GM21381 (cell line): Measurements from ENCODE around the gene TCIRG1.
"Not testable (repeated sequence)": the region's sequence is repeated elsewhere in the genome, so short reads cannot be mapped to it uniquely, and the experiment has no call there.

ENCODE experiments used
- ATAC-seq: cut with Tn5 transposase; IDR thresholded peaks from one replicate; pipeline ENCODE4 v1.9.1; 2021; ENCODE audit warnings: mild to moderate bottlenecking, moderate library complexity; ENCODE audit not compliant: unreplicated experiment

Gene TCIRG1

DNA sequence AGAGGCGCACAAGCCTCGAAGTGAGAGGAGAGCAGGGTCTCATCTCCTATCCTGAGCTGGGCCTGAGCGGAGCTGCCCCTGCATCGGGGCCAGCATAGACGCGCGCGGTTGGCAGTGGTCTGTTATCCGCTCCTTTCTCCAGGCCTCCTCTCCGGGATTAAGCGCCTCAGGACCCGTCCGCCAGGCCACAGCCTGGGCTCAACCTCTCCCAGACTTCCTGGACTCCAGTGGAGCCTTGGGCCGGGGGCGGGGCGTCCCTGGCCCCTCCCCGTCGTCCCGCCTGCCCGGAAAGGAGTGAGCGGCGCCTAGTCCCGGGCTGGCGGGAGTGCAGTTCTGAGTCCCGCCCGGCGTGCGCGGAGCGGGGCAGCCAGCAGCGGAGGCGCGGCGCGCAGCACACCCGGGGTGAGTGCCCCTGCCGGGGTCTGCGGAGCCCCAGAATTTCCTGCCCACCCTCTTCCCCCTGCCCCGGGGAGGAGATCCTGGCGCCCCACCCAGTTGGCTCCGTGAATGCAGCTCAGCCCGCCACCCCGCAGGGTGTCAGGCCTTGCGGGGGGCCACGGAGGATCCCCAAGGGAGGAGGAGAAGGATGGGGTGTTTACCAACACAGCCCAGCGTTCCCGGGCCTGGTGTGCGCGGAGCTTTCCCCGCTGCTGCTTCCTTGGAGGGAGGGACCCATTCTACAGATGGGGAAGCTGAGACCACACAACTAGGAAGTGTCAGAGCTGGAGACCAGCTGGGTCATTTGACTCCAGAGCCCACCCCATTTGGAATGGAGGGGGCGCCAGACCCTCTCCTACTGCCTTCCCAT lies at the start of gene TCIRG1:
TCIRG1 (plus strand) TSS at position 308 of the 808 bp plus-strand sequence. CDS start 2,247 bp downstream, outside the sequence.
- peak; percentile 44 for ATAC-seq

DNA sequence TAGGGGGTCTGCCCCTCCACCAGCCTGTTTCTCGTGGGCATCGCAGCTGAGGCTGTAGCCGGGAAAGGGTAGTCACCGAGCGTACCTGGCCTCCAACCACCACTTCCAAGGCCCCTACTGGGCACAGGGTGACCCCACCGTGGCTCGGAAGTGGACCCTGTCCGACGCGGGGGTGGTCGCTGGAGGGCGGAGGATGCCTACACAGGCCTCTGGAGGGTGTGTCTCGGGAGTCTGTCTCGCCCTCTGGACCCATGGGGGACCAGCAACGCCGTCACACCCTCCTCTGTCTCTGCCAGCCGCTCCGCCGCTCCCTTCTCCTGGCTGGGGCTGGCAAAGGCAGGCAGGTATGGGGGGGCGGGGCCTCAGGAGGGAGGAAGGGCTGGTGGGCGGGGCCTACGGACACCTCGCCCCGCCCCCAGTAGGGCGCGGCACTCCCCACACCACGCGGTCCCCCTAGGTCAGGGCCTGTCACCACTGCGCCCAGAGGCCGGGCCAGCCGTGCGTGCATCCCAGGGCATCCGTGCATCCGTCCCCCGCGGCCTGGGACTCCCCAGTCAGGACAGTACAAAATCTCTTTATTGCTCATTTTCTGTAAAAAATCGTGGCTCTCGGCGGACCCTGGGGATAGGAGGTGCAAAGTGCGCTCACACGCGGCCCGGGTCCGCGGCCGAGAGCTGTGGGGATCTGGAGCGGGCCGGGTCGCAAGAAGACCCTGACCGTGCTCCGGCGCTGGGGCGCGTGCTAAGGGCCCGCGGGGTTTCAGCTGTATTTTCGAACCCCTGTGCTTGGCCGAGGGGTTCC lies 48.1 kb upstream of the TCIRG1 start:
- not testable (repeated sequence) for ATAC-seq

- ATAC-seq: not testable (repeated sequence)
Observed at GRCh38 chr11:67991347-67992121, 47.3 kb upstream of the TCIRG1 start.

- not testable (repeated sequence) for ATAC-seq
Observed at GRCh38 chr11:67993821-67994220, 45.0 kb upstream of the TCIRG1 start.

DNA sequence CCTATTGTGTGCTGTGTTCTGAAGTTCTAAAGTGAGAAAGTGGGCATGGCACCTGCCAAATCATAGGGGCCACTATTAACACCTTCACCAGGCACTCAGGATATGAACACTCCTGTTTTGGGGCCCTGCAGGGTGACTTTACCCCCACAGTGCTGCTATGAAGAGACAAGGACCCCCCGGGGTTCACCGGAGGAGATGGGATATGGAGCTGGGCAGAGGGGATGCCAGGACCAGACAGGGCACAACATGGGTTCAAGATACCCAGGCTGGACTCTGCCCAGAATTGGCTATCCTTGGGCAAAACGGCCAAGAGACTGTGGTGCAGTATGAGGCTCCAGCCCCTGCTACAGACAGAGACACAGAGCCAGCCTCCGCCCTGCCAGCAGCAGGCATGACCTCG lies 44.4 kb upstream of the TCIRG1 start:
- not testable (repeated sequence) for ATAC-seq

DNA sequence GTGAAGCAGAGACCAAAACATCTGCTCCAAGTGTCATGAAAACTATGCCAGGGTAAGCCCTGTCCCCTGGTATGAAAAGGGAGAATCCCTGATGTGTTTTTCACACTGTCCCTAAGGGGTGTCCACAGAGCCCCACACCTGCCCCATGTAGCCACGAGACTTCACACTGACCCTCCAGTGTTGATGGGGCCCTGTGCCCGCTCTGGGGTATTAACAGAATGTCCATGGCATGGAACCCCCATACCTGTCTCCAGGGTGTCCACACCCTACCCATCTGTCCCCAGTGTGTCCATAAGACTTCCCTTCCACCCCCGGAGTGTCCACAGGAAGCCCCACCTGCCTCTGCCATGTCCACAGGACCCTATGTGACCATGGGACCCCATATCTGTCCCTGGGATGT lies 43.7 kb upstream of the TCIRG1 start:
- not testable (repeated sequence) for ATAC-seq

DNA sequence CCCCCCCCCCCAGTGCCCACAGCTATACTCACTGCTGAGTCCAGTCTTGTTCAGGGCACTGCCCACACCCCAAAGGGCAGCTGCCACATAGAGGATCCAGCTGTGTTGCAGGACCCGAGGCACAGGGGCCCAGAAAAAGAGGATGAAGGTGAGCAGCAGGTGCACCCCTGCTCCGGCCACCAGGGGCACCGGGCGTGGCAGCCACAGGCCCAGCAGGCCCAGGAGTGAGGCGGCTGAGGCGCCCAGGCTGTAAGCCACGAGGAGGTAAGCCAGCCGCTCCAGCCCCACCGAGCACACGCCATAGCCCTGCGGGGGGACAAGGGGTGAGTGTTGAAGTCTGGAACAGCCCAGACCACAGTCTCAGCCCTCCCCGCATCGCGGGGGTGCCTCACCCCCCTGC lies 43.2 kb upstream of the TCIRG1 start:
- ATAC-seq: not testable (repeated sequence)

DNA sequence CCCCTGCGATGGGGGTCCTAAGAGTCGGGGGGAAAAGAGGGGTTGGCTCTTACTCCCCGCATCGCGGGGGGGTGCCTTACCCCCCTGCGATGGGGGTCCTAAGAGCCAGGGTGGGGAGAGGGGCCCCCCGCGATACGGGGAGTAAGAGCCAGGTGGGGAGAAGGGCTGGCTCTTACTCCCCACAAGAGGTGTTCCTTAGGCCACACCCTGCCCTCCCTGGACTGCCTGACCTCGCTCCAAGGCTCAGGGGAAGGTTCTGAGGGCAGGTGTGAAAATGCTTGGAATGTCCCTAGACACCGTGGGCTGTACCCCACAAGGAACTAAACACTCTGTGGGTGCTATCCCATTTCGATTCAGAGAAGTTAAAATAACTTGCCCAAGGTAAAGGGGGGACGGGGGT lies 42.8 kb upstream of the TCIRG1 start:
- ATAC-seq: no peak

DNA sequence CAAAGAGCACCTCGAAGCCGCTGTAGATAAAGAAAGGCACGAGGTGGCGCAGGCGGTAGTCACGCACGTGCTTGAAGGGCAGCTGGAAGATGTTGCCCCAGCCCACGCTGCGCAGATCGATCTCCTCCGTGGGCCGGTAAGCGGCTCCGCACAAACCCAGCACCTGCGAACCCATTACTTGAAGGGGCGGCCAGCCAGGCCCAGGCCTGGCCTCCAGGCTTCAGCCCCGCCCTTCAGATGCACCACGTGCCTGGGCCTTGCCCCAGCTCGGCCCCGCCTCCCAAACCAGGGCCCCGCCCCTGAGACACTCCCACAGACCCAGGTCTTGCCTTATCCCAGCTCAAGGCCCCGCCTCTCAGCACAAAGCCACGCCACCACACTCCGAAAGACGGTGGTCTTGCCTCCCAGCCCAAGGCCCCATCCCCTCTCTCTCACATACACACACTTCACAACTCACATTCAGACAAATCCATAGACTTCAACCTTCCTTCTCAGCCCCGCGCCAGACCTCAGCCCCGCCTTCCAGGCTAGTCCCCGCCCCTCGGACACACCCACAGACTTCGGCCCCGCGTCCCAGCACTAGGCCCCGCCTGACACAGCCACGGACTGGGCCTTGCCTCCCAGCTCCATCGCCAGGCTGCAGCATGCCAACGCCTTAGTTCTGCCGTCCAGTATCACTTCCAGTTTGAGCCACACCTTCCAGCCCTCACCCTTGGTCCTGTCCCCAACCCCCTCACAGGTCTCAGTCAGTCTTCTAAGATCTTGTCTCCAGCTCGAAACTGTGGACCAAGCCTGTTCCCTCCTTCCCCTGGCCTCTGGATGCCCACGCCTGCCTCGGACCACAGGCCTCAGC lies 42.0 kb upstream of the TCIRG1 start:
- no peak for ATAC-seq

- no peak for ATAC-seq
Observed at GRCh38 chr11:67997475-67997921, 41.3 kb upstream of the TCIRG1 start.

DNA sequence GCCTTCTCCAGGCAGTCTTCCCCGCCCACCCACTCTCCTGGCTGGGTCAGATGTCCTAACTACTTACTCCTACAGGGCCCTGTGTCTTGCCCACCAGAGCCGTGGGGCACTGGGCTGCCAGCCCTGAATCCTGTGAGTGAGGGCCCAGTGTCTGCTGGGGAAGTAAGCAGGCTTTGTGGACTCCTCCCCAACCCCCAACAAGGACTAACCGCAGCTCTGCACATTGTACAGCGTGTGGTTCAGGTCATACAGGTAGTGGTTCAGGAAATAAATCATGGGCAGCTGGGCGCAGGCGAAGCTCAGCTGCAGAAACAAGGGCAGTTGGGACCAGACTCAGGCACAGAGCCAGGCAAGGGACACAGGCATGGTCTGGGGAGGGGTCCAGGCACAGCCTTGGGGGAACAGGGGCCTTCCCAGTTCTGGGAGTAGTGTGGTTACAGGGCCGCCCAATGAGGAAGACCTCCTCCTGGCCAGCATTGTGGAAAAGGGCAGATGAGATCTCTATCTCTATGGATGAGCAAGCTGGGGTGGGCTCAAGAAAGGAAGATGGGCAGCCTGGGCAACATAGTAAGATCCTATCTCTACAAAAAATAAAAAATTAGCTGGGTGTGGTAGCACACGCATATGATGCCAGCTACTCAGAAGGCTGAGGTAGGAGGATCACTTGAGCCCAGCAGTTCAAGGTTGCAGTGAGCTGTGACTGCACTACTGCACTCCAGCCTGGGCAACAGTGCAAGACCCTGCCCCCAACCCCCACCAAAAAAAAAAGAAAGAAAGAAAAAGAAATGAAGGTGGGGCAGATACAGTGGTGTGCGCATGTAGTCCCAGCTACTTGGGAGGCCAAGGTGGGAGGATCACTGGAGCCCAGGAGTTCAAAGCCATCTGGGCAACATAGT lies 40.4 kb upstream of the TCIRG1 start:
- ATAC-seq: no peak

- ATAC-seq: no peak
Observed at GRCh38 chr11:67999201-67999629, 39.6 kb upstream of the TCIRG1 start.

DNA sequence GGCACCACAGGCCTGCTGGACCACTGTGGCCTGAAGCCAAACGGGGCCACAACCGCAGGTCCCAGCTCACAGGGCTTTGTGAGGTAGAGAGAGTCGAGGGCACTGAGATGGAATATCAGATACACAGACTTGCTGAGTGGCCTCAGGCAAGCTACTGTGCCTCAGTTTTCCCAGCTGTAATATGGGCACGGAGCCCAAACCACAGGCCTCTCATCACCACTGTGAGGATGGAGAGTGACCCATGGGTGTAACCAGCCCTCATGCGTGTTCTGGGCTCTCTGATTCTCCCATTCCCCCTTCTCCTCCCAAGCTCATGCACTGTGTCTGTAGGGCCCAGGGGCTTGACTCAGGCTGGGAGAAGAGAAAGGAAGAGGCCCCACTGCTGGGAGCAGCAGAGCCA lies 39.1 kb upstream of the TCIRG1 start:
- no peak for ATAC-seq

DNA sequence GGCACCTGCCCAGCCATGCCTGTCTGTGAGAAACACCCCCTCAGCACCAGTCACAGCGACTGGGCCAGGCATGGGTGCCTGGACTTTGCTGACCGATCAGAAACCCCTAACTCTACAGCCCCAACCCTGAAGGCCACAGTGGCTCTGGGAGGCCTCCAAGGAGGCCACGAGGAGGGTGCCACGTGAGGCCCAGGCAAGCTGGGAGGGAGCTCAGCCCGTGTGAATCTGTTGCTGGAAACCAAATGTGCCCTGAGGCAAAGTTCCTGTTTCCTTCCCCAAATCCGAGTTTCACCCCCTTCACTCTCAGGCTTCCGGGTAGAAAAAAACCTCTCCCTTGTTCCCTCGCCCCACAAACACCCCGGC lies 36.3 kb upstream of the TCIRG1 start:
- ATAC-seq: peak; percentile 13

GRCh38 chr11:68002938-68003845 lies 35.6 kb upstream of the TCIRG1 start:
- ATAC-seq: peak; percentile 30

DNA sequence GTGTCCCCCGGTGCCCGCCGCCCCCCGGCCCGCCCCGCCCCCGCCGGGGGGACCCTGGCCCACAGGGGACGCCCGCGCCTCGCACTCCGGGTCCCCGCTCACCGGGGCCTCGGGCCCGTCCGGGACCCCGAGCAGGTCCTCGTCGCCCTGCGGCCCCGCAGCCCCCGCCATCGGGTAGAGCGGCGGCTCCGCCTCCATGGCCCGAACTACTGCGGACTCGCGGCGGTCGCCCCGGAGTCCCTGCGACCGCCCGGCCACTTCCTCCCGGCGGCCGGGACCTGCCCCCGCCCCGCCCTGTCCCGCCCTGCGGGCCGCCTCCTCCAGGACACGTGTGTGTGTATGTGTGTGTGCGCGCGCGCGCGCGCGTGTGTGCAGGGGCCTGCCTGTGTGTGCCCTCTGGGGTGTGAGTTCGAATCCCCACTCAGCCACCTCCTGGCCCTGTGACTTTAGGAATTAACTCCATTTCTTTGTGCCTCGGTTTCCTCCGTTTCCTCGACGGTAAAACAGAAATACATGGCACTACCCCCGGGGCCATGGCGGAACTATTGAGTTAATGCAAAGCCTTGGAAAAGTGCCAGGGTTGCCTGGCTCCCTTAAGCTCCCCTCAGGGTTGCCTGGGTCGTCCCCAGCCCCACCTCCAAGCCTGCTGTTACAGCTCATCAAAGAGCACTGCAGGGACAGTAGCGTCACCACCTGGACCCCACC lies 34.8 kb upstream of the TCIRG1 start, which contains the start of gene UNC93B1:
UNC93B1 (minus strand) TSS at position 252 of the 705 bp plus-strand sequence; CDS start at position 198, 54 bp downstream.
- peak; percentile 58 for ATAC-seq

DNA sequence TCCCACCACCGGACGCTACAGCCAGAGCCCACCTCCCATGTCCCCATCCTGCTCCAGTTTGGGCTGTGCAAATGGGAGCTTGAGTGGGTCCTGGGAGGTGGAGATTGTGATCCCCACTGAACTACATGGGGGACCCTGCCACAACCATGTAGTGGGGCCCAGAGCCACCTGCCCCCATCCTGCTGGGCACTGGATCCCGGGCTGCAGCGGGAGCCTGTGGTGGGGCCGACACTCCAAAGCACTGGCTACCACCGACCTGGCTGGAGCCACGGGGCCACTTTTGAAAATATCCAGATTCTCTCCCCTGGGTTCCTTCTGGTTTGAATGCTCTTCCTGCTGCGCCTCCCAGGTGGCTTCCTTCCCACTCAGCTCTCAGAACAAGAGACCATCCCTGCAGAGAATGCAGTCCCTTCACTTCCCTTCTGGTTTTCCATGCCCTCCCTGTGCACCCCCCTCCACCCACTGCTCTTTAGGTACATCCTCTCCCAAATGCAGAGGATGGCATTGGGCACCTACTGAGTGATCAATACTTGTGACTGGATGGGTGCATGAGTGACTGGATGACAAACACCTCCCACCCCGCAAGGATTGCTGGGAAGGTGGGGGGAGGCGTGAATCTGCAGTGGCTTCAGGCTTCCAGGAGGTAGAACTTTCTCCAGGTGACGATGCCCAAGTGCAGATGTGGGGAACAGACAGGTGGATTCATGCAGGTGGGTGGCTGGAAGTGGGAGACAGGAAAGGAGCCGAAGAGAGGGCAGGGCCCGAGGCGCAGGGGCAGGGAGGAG lies 34.1 kb upstream of the TCIRG1 start:
- no peak for ATAC-seq
